GM23338 (cell line): ENCODE results near the gene TRIML1.

Experiments
- CTCF ChIP-seq, 2 experiments: fragments of 200-600 bp in 1 of 2; sonication (generic) in 1 of 2; conservative IDR thresholded peaks; 2 replicates each; pipeline versions ENCODE4 v1.5.1 to v1.6.1; 2016 to 2017; ENCODE audit warnings: antibody characterized with exemption in 2 of 2, low read depth in 2 of 2, mild to moderate bottlenecking in 2 of 2, moderate library complexity in 1 of 2
- POLR2AphosphoS5 ChIP-seq: IDR thresholded peaks from 2 replicates; pipeline ENCODE4 v1.6.1; 2016; ENCODE audit warnings: antibody characterized with exemption, low read depth

GRCh38 chr4:188161167-188161566 is 21.9 kb downstream of the TRIML1 start:
- TF ChIP-seq POLR2AphosphoS5 (no peak), CTCF (conservative IDR thresholded peaks at IDR 0.05; ENCODE audit: low read depth in 2 of 2) (no peak)
